NCI-H1092 treated with DMSO at 0.1 percent for 48 hours (cell line): ENCODE results near the gene ACER2.
A peak's percentile ranks its signal among the peaks of the same experiment; 100 is the strongest.

Source experiments
- DNase-seq: peaks from one replicate; lab custom pipeline; 2025; lab: John Stamatoyannopoulos, UW

The ACER2 gene

GRCh38 chr9:19486803-19487202 is 78.0 kb downstream of the ACER2 start:
- DNase-seq = no peak

DNA sequence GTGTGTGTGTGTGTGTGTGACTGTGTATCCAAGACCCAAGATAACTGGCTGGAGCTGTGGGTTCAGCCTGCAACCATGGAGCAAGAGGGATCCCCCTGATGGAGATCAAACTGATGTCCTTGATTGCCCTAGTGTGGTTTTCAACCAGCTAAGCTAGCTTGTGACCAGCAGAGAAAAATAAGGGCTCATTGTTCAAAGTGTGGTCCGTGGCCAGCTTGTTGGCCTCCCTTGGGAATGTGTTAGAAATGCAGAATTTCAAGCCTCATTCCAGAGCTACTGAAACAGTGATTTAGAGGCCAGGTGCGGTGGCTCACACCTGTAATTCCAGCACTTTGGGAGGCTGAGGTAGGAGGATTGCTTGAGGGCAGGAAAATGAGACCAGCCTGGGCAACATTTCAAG is 79.9 kb downstream of the ACER2 start:
- DNase-seq = no peak

- no peak for DNase-seq
These were observed 81.5 kb downstream of the ACER2 start for GRCh38 chr9:19490269-19490668.

DNA sequence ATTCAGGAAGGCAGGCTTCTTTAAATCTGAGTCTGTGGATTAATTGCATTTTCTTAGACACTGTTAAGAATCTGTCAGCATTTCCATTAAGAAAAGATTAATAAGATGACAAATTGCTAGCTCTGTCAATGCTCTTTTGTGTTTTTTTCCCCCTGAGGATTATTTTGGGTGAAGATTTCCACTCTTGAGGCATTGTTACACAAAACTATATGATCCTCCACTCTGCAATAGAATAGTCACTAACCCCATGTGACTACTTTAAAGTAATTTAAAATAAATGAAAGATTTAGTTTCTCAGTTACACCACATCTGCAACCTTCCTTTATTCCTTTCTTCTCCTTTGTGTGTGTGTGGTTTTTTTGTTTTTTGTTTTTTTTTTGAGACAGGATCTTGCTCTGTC is 82.0 kb downstream of the ACER2 start:
- no peak for DNase-seq

GRCh38 chr9:19492775-19493173 is 84.0 kb downstream of the ACER2 start:
- no peak for DNase-seq

- peak; percentile 92 for DNase-seq
These were observed 84.5 kb downstream of the ACER2 start for GRCh38 chr9:19493174-19493811.

GRCh38 chr9:19493876-19494275 is 85.1 kb downstream of the ACER2 start:
- DNase-seq = no peak

- no peak for DNase-seq
These were observed 86.6 kb downstream of the ACER2 start for GRCh38 chr9:19495186-19496028.

DNA sequence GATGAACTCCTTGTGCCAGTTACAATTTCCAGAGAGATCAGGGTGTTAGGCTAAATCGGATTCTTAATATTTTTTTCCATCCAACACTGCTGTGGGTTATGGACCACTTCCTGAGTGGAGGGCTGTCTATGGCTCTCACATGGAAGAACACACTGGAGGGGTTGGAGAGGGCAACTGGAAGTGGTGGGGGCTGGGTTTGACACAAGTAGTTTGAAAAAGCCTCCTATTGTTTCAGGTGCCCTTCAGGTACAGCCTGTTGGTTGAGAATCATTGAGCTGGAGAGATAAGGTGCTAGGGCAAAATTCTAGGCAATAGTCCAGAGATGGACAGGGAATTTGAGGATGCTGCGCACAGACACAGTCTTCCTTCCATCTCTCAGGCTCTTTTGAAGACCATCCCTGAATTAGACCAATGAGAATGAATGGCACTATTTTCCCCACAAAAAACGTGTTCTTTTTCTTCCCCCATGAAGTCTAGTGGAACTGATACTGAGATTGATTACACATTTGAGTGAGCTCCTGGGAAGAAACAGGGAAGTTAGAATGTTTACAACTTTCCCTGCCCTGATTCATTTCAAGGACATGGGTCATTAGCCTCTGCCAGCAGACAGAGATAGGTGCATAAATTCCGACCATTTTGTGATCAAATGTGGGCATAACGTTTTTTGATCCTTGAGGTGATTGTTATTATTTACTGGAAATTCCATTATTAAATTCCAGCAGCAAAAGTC is 87.7 kb downstream of the ACER2 start:
- DNase-seq = no peak

DNA sequence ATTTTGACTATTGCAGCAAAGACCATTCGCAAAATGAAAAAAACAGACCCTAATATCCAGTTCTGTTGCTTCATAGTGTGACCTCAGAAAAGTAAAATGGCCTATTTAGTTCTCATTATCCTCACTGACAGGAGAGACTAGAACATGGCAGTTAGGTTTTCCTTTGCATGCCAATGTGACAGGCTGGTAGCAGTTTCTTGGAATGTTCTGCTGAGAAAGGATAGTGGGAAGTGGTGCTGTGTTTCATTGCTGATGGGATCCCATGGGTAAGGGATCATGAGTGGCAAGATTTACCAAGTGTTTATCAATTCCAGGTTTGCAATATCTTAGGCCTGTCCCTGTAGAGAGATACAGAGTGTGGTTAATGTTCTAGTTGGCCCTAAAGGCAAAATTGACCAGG is 88.5 kb downstream of the ACER2 start:
- no peak for DNase-seq

DNA sequence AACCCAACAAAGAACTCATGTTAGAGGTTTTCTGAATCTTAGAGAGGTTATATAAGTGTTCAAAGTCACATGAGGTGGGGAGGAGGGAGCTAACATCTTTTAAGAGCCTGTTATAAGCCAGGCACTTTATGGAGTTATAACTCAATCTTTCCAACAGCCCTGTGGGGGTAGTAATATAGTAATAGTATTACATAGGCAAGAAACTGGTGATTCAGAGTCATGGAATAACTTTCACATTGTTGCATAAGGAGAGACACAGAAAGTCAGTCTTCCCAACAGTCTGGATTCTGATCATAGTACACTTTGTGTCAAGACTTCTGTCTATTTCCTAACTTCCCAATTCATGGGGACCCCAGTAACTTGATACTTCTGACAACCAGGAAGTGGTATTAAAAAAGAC is 89.2 kb downstream of the ACER2 start:
- DNase-seq = no peak
